ENCODE results near the gene PEX6. TPM values are rescaled to one million over a fixed set of nuclear protein-coding genes. Genes with fewer than 3 reads are reported as not detected.

Gene PEX6
- total RNA-seq, 4 donors from 2014 or later, result 23.7 to 39.9 (median 28.4) TPM

DNA sequence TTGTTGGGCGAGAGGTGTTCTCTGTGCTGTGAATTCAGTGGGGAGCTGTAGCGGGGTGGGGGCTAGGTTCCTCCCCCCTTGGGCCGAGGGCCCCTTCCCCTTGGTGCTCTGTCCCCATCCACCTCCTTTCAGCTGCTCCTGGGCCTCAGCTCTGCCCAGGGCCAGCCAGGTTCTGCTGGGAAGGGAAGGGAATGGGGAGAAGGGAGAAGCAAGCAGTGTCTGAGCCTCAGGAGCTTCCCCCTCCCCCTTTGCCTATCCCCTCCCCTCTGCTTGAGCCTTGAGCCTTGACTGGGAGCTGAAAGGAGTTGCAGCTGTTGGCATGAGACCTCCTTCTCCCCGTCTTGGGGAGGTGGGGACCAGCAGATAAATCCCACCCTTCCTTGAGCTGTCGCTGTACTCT lies 41.9 kb upstream of the PEX6 start:
- H3K9me3 ChIP-seq, result no peaks in the 10 kb centered on the region
- TF ChIP-seq POLR2A (IDR thresholded peaks at IDR 0.05), result no peak
- no peak for TF ChIP-seq CTCF (IDR thresholded peaks at IDR 0.05)
- H3K4me1 ChIP-seq, result peaks cover 24 to 35% of the 10 kb centered on the region in 2 donors
- 41 to 57% methylated on average over 3 to 5 of the region's 5 CpGs for WGBS, 2 donors
- DNase-seq, result no peak
- H3K27me3 ChIP-seq, result no peaks in the 10 kb centered on the region
- intact Hi-C loops (cut with DNase I), result no loop called here
- peak overlapping the region; percentile 78 to 96 (median 83) for H3K4me3 ChIP-seq (replicated peaks in 1 of 3)
- H3K36me3 ChIP-seq, result peaks cover 16 to 18% of the 10 kb centered on the region in 2 donors
- peak overlapping the region; percentile 71 to 91 (median 72) for H3K27ac ChIP-seq

GRCh38 chr6:43020052-43020705 lies 41.2 kb upstream of the PEX6 start:
- no peaks in the 10 kb centered on the region for H3K9me3 ChIP-seq
- intact Hi-C loops (cut with DNase I), result no loop called here
- 93 to 94% methylated on average over 3 of the region's 3 CpGs for WGBS, 2 donors
- no peak overlapping the region for H3K27ac ChIP-seq
- no peaks in the 10 kb centered on the region for H3K27me3 ChIP-seq
- no peak for TF ChIP-seq CTCF (IDR thresholded peaks at IDR 0.05)
- TF ChIP-seq POLR2A (IDR thresholded peaks at IDR 0.05), result no peak
- H3K36me3 ChIP-seq, result peaks cover 11 to 14% of the 10 kb centered on the region in 2 donors
- peaks cover 27 to 42% of the 10 kb centered on the region in 2 donors for H3K4me1 ChIP-seq
- DNase-seq, result no peak
- no peak overlapping the region for H3K4me3 ChIP-seq (replicated peaks in 1 of 3)

DNA sequence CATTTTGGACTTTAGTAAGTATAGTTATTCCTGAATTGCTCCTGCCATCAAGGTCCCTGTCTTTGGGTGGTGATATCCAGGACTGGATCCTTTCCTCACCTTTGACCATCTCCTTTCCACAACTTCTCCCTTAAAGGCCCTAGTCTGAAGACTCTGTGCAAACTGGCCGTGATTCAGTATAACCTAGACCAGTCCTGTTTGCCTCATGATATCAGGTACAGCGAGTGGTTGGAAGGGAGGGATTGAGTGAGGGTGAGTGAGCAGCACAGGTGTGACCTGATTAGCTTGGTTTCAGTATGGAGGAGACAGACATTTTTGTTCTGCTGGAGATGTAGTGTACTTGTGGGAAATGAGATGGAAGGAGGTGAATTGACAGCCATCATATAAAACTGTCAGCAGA lies 40.2 kb upstream of the PEX6 start:
- H3K27me3 ChIP-seq, result no peaks in the 10 kb centered on the region
- no peak for TF ChIP-seq POLR2A (IDR thresholded peaks at IDR 0.05)
- TF ChIP-seq CTCF (IDR thresholded peaks at IDR 0.05), result no peak
- H3K36me3 ChIP-seq, result peaks cover 7 to 11% of the 10 kb centered on the region in 2 donors
- WGBS, 2 donors, result 91 to 92% methylated on average over 2 of the region's 2 CpGs
- peaks cover 36 to 48% of the 10 kb centered on the region in 2 donors for H3K4me1 ChIP-seq
- H3K9me3 ChIP-seq, result no peaks in the 10 kb centered on the region
- H3K4me3 ChIP-seq (replicated peaks in 1 of 3), result no peak overlapping the region
- intact Hi-C loops (cut with DNase I), result loop anchor here (5.0 to 10.0 kb wide), 3 partner anchors 33 to 114 kb away; partner anchors contain the start of genes CUL7 and PEX6
- no peak overlapping the region for H3K27ac ChIP-seq
- no peak for DNase-seq

DNA sequence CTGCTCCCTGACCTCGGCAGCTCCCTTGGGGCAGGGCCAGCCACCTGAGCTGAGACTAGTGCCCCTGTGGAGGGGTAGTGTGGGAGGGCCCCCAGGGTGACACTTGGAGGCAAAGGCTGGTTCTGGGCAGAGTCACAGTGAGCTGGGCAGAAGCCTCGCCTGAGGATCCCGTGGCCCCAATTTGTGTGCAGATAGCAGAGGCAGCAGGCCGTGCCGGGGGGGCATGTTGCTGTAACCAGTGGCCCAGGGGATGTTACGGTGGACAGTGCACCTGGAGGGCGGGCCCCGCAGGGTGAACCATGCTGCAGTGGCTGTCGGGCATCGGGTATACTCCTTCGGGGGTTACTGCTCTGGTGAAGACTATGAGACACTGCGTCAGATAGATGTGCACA lies 38.0 kb upstream of the PEX6 start:
- intact Hi-C loops (cut with DNase I), result loop anchor here (5.0 to 10.0 kb wide), 3 partner anchors 35 to 112 kb away; partner anchors contain the start of genes CUL7 and PEX6
- 78 to 93% methylated on average over 4 to 12 of the region's 12 CpGs for WGBS, 2 donors
- H3K27ac ChIP-seq, result peak overlapping the region in 2 of 3 donors; percentile 17 to 64
- TF ChIP-seq CTCF (IDR thresholded peaks at IDR 0.05) (no peak), POLR2A (IDR thresholded peaks at IDR 0.05) (no peak)
- peaks cover 9 to 11% of the 10 kb centered on the region in 2 donors for H3K36me3 ChIP-seq
- peaks cover 35 to 47% of the 10 kb centered on the region in 2 donors for H3K4me1 ChIP-seq
- no peaks in the 10 kb centered on the region for H3K27me3 ChIP-seq
- peak in 1 of 2 donors; percentile 23 for DNase-seq
- no peaks in the 10 kb centered on the region for H3K9me3 ChIP-seq
- H3K4me3 ChIP-seq (replicated peaks in 1 of 3), result no peak overlapping the region
